HepG2 (cell line): Measurements from ENCODE around the gene NDN. TPM values are rescaled to one million over a fixed set of nuclear protein-coding genes. Genes with fewer than 3 reads are reported as not detected.
A peak's percentile ranks its signal among the peaks of the same experiment; 100 is the strongest.

ENCODE experiments used
- AFF4 ChIP-seq: sonication (generic); formaldehyde crosslinking; IDR thresholded peaks from 2 replicates; pipeline ENCODE4 v1.4.0; 2020; ENCODE audit warnings: missing genetic modification reagents
- ARNT ChIP-seq: fragments of 450-650 bp; IDR thresholded peaks from 2 replicates; pipeline ENCODE4 v1.6.1; 2017
- CREB1 ChIP-seq, 2 experiments: fragments of 450-650 bp in 1 of 2; IDR thresholded peaks; 2 replicates each; pipeline ENCODE4 v1.6.1; 2016 to 2017; ENCODE audit warnings: control low read depth in 1 of 2, mild to moderate bottlenecking in 1 of 2, missing compliant biosample characterization in 1 of 2, missing genetic modification characterization in 1 of 2
- EP300 ChIP-seq, 3 experiments: sonication (generic) in 1 of 3; formaldehyde crosslinking in 1 of 3; IDR thresholded peaks; 2 replicates each; pipeline versions ENCODE4 v1.5.1 to v1.6.1; 2011 to 2020; ENCODE audit warnings: low read depth in 2 of 3, low read length in 2 of 3, borderline replicate concordance in 1 of 3, improper control_type of control experiment in 1 of 3, mild to moderate bottlenecking in 1 of 3, missing genetic modification reagents in 1 of 3, moderate library complexity in 1 of 3
- FIP1L1 ChIP-seq: fragments of 200-400 bp; formaldehyde crosslinking; IDR thresholded peaks from 2 replicates; pipeline ENCODE4 v1.6.1; 2018; ENCODE audit warnings: low read depth, mild to moderate bottlenecking, low read length, moderate library complexity, borderline replicate concordance; ENCODE audit not compliant: insufficient read depth
- FOXO4 ChIP-seq: sonication (generic); formaldehyde crosslinking; conservative IDR thresholded peaks from 2 replicates; pipeline ENCODE4 v1.8.1; 2023; ENCODE audit warnings: missing genetic modification reagents
- HDAC1 ChIP-seq: sonication (generic); formaldehyde crosslinking; IDR thresholded peaks from 2 replicates; pipeline ENCODE4 v1.5.1; 2020; ENCODE audit warnings: mild to moderate bottlenecking, missing genetic modification reagents
- KMT2A ChIP-seq: sonication (generic); formaldehyde crosslinking; IDR thresholded peaks from 2 replicates; pipeline ENCODE4 v1.4.0; 2020; ENCODE audit warnings: missing genetic modification reagents
- NKX3-1 ChIP-seq: sonication (generic); formaldehyde crosslinking; IDR thresholded peaks from 2 replicates; pipeline ENCODE4 v1.5.0; 2020; ENCODE audit warnings: missing genetic modification reagents
- NR3C1 ChIP-seq: sonication (generic); formaldehyde crosslinking; IDR thresholded peaks from 2 replicates; pipeline ENCODE4 v1.4.0; 2020; ENCODE audit warnings: missing genetic modification reagents
- SIN3B ChIP-seq: fragments of 150-350 bp; IDR thresholded peaks from 2 replicates; pipeline ENCODE4 v1.6.1; 2014; ENCODE audit warnings: low read length
- ZBTB49 ChIP-seq: sonication (generic); formaldehyde crosslinking; IDR thresholded peaks from 2 replicates; pipeline ENCODE4 v1.4.0; 2020; ENCODE audit warnings: missing genetic modification reagents, borderline replicate concordance
- ZMYM2 ChIP-seq: sonication (generic); formaldehyde crosslinking; IDR thresholded peaks from 2 replicates; pipeline ENCODE4 v1.8.0; 2022; ENCODE audit warnings: mild to moderate bottlenecking, missing genetic modification reagents
- ZMYM4 ChIP-seq: sonication (generic); formaldehyde crosslinking; IDR thresholded peaks from 2 replicates; pipeline ENCODE4 v1.8.1; 2023; ENCODE audit warnings: mild to moderate bottlenecking, missing genetic modification reagents
- ZNF562 ChIP-seq: sonication (generic); formaldehyde crosslinking; IDR thresholded peaks from 2 replicates; pipeline ENCODE4 v1.8.0; 2022; ENCODE audit warnings: missing genetic modification reagents, borderline replicate concordance
- ZNF598 ChIP-seq: sonication (generic); formaldehyde crosslinking; IDR thresholded peaks from 2 replicates; pipeline ENCODE4 v1.5.1; 2020; ENCODE audit warnings: mild to moderate bottlenecking, missing genetic modification reagents, borderline replicate concordance
- polyA plus RNA-seq, 8 experiments: library from polyadenylated mRNA; depleted of rRNA in 3 of 8; stranded (reverse) in 7 of 8; unstranded in 1 of 8; fragments of >200 nt; fragmentation: Illumina TruSeq in 4 of 8; extraction: Trizol in 4 of 8; gene quantifications; 2 replicates each; pipeline versions ENCODE4 v1.2.1 to v1.2.3, GENCODE V29; 2011 to 2016; ENCODE audit warnings: low read depth in 4 of 8, missing spikeins in 1 of 8, mixed read lengths in 1 of 8; ENCODE audit not compliant: insufficient read depth in 1 of 8
- total RNA-seq, 5 experiments: library from RNA; depleted of rRNA; stranded (reverse); fragments of >200 nt; fragmentation: Illumina TruSeq; extraction: Trizol; gene quantifications; 2 replicates each; pipeline ENCODE4 v1.2.3, GENCODE V29; 2016; ENCODE audit warnings: low read depth in 1 of 5
- TF ChIP-seq, protein P1 (sequence below): IDR thresholded peaks from 2 replicates; pipeline ENCODE4 v1.6.1; 2016; ENCODE audit warnings: missing compliant biosample characterization, missing genetic modification reagents, borderline replicate concordance
- TF ChIP-seq, protein P2 (sequence below): IDR thresholded peaks from 2 replicates; pipeline ENCODE4 v1.6.1; 2016

Gene NDN
- total and polyA plus RNA-seq, 2 of the 13 experiments (the other 11 are each of a cell fraction or from before 2014, with no cell fraction given) = 0.03 TPM; not detected in 1

DNA sequence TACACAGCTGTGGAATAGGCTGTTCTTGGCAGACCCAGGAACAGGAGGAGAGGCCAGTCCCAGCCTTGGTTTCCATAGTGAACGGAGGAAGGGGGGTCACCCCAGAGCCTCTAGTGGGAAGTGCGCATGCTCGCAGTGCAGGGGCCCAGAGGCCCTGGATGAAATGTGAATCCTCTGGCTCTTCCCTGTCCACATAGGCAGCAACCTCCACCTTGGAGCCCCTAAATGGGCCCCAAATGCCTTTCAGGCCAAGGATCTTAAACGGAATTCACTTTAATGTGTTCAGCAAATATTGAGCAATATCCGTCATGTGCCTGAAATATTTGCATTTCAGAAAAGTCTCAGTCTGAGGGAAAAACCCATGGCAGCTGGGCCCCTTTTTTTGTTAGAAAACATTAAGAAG, 3.3 kb upstream of the NDN start (continued):
- TF ChIP-seq ARNT (no peak), NR3C1 (CRISPR knock-in tag) (no peak), ZMYM4 (peak; percentile 92), HDAC1 (CRISPR knock-in tag) (peak; percentile 70), FIP1L1 (no peak), KMT2A (CRISPR knock-in tag) (no peak), ZNF598 (CRISPR knock-in tag) (no peak), EP300 (IDR thresholded peaks at IDR 0.05; ENCODE audit: low read depth in 2 of 2, low read length in 2 of 2) (peak in 1 of 2 experiments; percentile 90; a peak in 3 of 4 replicates), EP300 (CRISPR knock-in tag; IDR thresholded peaks at IDR 0.05; ENCODE audit: borderline replicate concordance) (peak; percentile 73; the same call in 1 of the 2 replicates), ZBTB49 (CRISPR knock-in tag) (no peak), AFF4 (CRISPR knock-in tag) (no peak), ZMYM2 (CRISPR knock-in tag) (no peak), SIN3B (no peak), ZNF562 (CRISPR knock-in tag) (no peak), CREB1 (IDR thresholded peaks at IDR 0.05) (no peak), CREB1 (CRISPR knock-in tag; IDR thresholded peaks at IDR 0.05) (peak; percentile 67; the same call in 1 of the 2 replicates), FOXO4 (CRISPR knock-in tag) (no peak), NKX3-1 (CRISPR knock-in tag) (no peak)
- TF ChIP-seq, protein P1, sequence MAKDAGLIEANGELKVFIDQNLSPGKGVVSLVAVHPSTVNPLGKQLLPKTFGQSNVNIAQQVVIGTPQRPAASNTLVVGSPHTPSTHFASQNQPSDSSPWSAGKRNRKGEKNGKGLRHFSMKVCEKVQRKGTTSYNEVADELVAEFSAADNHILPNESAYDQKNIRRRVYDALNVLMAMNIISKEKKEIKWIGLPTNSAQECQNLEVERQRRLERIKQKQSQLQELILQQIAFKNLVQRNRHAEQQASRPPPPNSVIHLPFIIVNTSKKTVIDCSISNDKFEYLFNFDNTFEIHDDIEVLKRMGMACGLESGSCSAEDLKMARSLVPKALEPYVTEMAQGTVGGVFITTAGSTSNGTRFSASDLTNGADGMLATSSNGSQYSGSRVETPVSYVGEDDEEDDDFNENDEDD = no peak
- TF ChIP-seq, protein P2, sequence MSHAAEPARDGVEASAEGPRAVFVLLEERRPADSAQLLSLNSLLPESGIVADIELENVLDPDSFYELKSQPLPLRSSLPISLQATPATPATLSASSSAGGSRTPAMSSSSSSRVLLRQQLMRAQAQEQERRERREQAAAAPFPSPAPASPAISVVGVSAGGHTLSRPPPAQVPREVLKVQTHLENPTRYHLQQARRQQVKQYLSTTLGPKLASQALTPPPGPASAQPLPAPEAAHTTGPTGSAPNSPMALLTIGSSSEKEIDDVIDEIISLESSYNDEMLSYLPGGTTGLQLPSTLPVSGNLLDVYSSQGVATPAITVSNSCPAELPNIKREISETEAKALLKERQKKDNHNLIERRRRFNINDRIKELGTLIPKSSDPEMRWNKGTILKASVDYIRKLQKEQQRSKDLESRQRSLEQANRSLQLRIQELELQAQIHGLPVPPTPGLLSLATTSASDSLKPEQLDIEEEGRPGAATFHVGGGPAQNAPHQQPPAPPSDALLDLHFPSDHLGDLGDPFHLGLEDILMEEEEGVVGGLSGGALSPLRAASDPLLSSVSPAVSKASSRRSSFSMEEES = peak; percentile 98
